Ecto neural progenitor cell (in vitro differentiated cells): ENCODE measurements around the gene SPAG9.
A peak's percentile ranks its signal among the peaks of the same experiment; 100 is the strongest.

Source experiments
- DNase-seq: peaks from one replicate; pipeline ENCODE4 v3.0.0-alpha.2; 2018; ENCODE audit warnings: low spot score

SPAG9 gene

GRCh38 chr17:50988427-50988826 is 132.2 kb downstream of the SPAG9 start:
- no peak for DNase-seq

- DNase-seq: no peak
Observed at GRCh38 chr17:50986989-50987660, 133.5 kb downstream of the SPAG9 start.

- no peak for DNase-seq
Observed at GRCh38 chr17:50981279-50981678, 139.4 kb downstream of the SPAG9 start.

- no peak for DNase-seq
Observed at GRCh38 chr17:50979524-50979927, 141.1 kb downstream of the SPAG9 start.

- DNase-seq: no peak
Observed at GRCh38 chr17:50977487-50978159, 143.0 kb downstream of the SPAG9 start.

- no peak for DNase-seq
Observed at GRCh38 chr17:50976951-50977472, 143.7 kb downstream of the SPAG9 start.

GRCh38 chr17:50973557-50974494 is 146.8 kb downstream of the SPAG9 start:
- no peak for DNase-seq

GRCh38 chr17:50972577-50972976 is 148.1 kb downstream of the SPAG9 start:
- DNase-seq: no peak

GRCh38 chr17:50967795-50968194 is 152.9 kb downstream of the SPAG9 start:
- DNase-seq: no peak

GRCh38 chr17:50966163-50966666 is 154.5 kb downstream of the SPAG9 start:
- no peak for DNase-seq

GRCh38 chr17:50963139-50963538 is 157.5 kb downstream of the SPAG9 start:
- DNase-seq: no peak

- DNase-seq: no peak
Observed at GRCh38 chr17:50961282-50962220, 159.1 kb downstream of the SPAG9 start.

- DNase-seq: no peak
Observed at GRCh38 chr17:50959341-50959740, 161.3 kb downstream of the SPAG9 start.

- no peak for DNase-seq
Observed at GRCh38 chr17:50957600-50958575, 162.8 kb downstream of the SPAG9 start.

GRCh38 chr17:50956750-50957523 is 163.7 kb downstream of the SPAG9 start:
- DNase-seq: peak; percentile 87

- DNase-seq: no peak
Observed at GRCh38 chr17:50956409-50956749, 164.3 kb downstream of the SPAG9 start.

GRCh38 chr17:50955667-50956120 is 165.0 kb downstream of the SPAG9 start:
- DNase-seq: no peak

GRCh38 chr17:50955160-50955559 is 165.5 kb downstream of the SPAG9 start:
- DNase-seq: no peak

GRCh38 chr17:50954641-50955121 is 166.0 kb downstream of the SPAG9 start:
- no peak for DNase-seq
